ENCODE data around the gene ADIPOR2.
A peak's percentile ranks its signal among the peaks of the same experiment; 100 is the strongest.

ADIPOR2 gene

GRCh38 chr12:1822699-1823098, 131.8 kb downstream of the ADIPOR2 start:
- no peak overlapping the region for H4K8ac ChIP-seq (ENCODE audit: low read length)
- H4K91ac ChIP-seq (ENCODE audit: low read length): no peak overlapping the region
- H2AK5ac ChIP-seq (ENCODE audit: low read length, severe bottlenecking): no peak overlapping the region
- H2AFZ ChIP-seq (ENCODE audit: low read depth, low read length): no peak overlapping the region
- H3K27ac ChIP-seq (ENCODE audit: low read length, poor library complexity, severe bottlenecking): no peak overlapping the region
- no peak overlapping the region for H3K14ac ChIP-seq (ENCODE audit: low read length in 2 of 2)
- no peak overlapping the region for H2BK120ac ChIP-seq (ENCODE audit: low read depth, low read length)
- no peaks in the 10 kb centered on the region for H3K9me3 ChIP-seq (ENCODE audit: control insufficient read depth, low read length)
- H3K9ac ChIP-seq (ENCODE audit: low read length): no peak overlapping the region
- H3K4me2 ChIP-seq (ENCODE audit: low read length, poor library complexity, severe bottlenecking): no peak overlapping the region
- DNase-seq: no peak
- H3K4me3 ChIP-seq (ENCODE audit: insufficient read depth in 1 of 2, low read depth in 1 of 2, low read length in 2 of 2): no peak overlapping the region
- H3K36me3 ChIP-seq (ENCODE audit: control insufficient read depth in 1 of 2, insufficient read depth in 2 of 2, low read depth in 1 of 2, low read length in 2 of 2): no peaks in the 10 kb centered on the region
- peak overlapping the region; percentile 12 for H2BK15ac ChIP-seq (ENCODE audit: low read depth, poor library complexity, severe bottlenecking)
- H3K27me3 ChIP-seq (ENCODE audit: control insufficient read depth in 1 of 2, insufficient read depth in 1 of 2, low read length in 2 of 2): peaks cover 66 to 81% of the 10 kb centered on the region in 2 experiments
- peaks cover 4% of the 10 kb centered on the region for H3K4me1 ChIP-seq (ENCODE audit: control insufficient read depth, insufficient read depth, low read depth, low read length)
- no peak overlapping the region for H2BK12ac ChIP-seq (ENCODE audit: low read length in 2 of 2)
- no peaks in the 10 kb centered on the region for H3K79me1 ChIP-seq (replicated peaks; ENCODE audit: low read length, poor library complexity, severe bottlenecking)
- H3K18ac ChIP-seq (ENCODE audit: low read depth in 1 of 2, low read length in 2 of 2): no peak overlapping the region
- 81% methylated on average over 11 of the region's 11 CpGs for WGBS
- no peak overlapping the region for H3K4ac ChIP-seq (ENCODE audit: low read depth in 1 of 2, low read length in 2 of 2)
- H3K23ac ChIP-seq (ENCODE audit: low read length in 2 of 2): no peak overlapping the region
- H2BK5ac ChIP-seq (ENCODE audit: low read depth, low read length, poor library complexity, severe bottlenecking): no peak overlapping the region

- H3K14ac ChIP-seq (ENCODE audit: low read length in 2 of 2): no peak overlapping the region
- no peak overlapping the region for H3K9ac ChIP-seq (ENCODE audit: low read length)
- DNase-seq: no peak
- no peak overlapping the region for H3K27ac ChIP-seq (ENCODE audit: low read length, poor library complexity, severe bottlenecking)
- 87% methylated on average over 10 of the region's 10 CpGs for WGBS
- H4K91ac ChIP-seq (ENCODE audit: low read length): no peak overlapping the region
- H3K4ac ChIP-seq (ENCODE audit: low read depth in 1 of 2, low read length in 2 of 2): no peak overlapping the region
- no peaks in the 10 kb centered on the region for H3K9me3 ChIP-seq (ENCODE audit: control insufficient read depth, low read length)
- no peak overlapping the region for H2BK120ac ChIP-seq (ENCODE audit: low read depth, low read length)
- no peak overlapping the region for H2BK15ac ChIP-seq (ENCODE audit: low read depth, poor library complexity, severe bottlenecking)
- no peak overlapping the region for H3K4me2 ChIP-seq (ENCODE audit: low read length, poor library complexity, severe bottlenecking)
- no peak overlapping the region for H3K4me3 ChIP-seq (ENCODE audit: insufficient read depth in 1 of 2, low read depth in 1 of 2, low read length in 2 of 2)
- peaks cover 66 to 81% of the 10 kb centered on the region in 2 experiments for H3K27me3 ChIP-seq (ENCODE audit: control insufficient read depth in 1 of 2, insufficient read depth in 1 of 2, low read length in 2 of 2)
- no peak overlapping the region for H3K23ac ChIP-seq (ENCODE audit: low read length in 2 of 2)
- no peak overlapping the region for H2AFZ ChIP-seq (ENCODE audit: low read depth, low read length)
- no peaks in the 10 kb centered on the region for H3K36me3 ChIP-seq (ENCODE audit: control insufficient read depth in 1 of 2, insufficient read depth in 2 of 2, low read depth in 1 of 2, low read length in 2 of 2)
- no peak overlapping the region for H2AK5ac ChIP-seq (ENCODE audit: low read length, severe bottlenecking)
- H4K8ac ChIP-seq (ENCODE audit: low read length): no peak overlapping the region
- no peak overlapping the region for H3K18ac ChIP-seq (ENCODE audit: low read depth in 1 of 2, low read length in 2 of 2)
- H3K79me1 ChIP-seq (replicated peaks; ENCODE audit: low read length, poor library complexity, severe bottlenecking): no peaks in the 10 kb centered on the region
- no peak overlapping the region for H2BK12ac ChIP-seq (ENCODE audit: low read length in 2 of 2)
- no peak overlapping the region for H2BK5ac ChIP-seq (ENCODE audit: low read depth, low read length, poor library complexity, severe bottlenecking)
- H3K4me1 ChIP-seq (ENCODE audit: control insufficient read depth, insufficient read depth, low read depth, low read length): peaks cover 4% of the 10 kb centered on the region
Measured at GRCh38 chr12:1823237-1823636, 132.4 kb downstream of the ADIPOR2 start.

GRCh38 chr12:1825382-1826102, 134.7 kb downstream of the ADIPOR2 start:
- H3K4me2 ChIP-seq (ENCODE audit: low read length, poor library complexity, severe bottlenecking): no peak overlapping the region
- H3K36me3 ChIP-seq (ENCODE audit: control insufficient read depth in 1 of 2, insufficient read depth in 2 of 2, low read depth in 1 of 2, low read length in 2 of 2): no peaks in the 10 kb centered on the region
- no peak overlapping the region for H2BK12ac ChIP-seq (ENCODE audit: low read length in 2 of 2)
- H4K91ac ChIP-seq (ENCODE audit: low read length): no peak overlapping the region
- H3K23ac ChIP-seq (ENCODE audit: low read length in 2 of 2): no peak overlapping the region
- no peaks in the 10 kb centered on the region for H3K9me3 ChIP-seq (ENCODE audit: control insufficient read depth, low read length)
- no peak overlapping the region for H3K18ac ChIP-seq (ENCODE audit: low read depth in 1 of 2, low read length in 2 of 2)
- H2BK120ac ChIP-seq (ENCODE audit: low read depth, low read length): no peak overlapping the region
- no peak for DNase-seq
- H3K14ac ChIP-seq (ENCODE audit: low read length in 2 of 2): peak overlapping the region in 1 of 2 experiments; percentile 18
- H4K8ac ChIP-seq (ENCODE audit: low read length): no peak overlapping the region
- no peak overlapping the region for H3K4me3 ChIP-seq (ENCODE audit: insufficient read depth in 1 of 2, low read depth in 1 of 2, low read length in 2 of 2)
- H3K9ac ChIP-seq (ENCODE audit: low read length): no peak overlapping the region
- H2BK15ac ChIP-seq (ENCODE audit: low read depth, poor library complexity, severe bottlenecking): no peak overlapping the region
- no peak overlapping the region for H2AK5ac ChIP-seq (ENCODE audit: low read length, severe bottlenecking)
- no peak overlapping the region for H3K4ac ChIP-seq (ENCODE audit: low read depth in 1 of 2, low read length in 2 of 2)
- peaks cover 69 to 84% of the 10 kb centered on the region in 2 experiments for H3K27me3 ChIP-seq (ENCODE audit: control insufficient read depth in 1 of 2, insufficient read depth in 1 of 2, low read length in 2 of 2)
- H3K4me1 ChIP-seq (ENCODE audit: control insufficient read depth, insufficient read depth, low read depth, low read length): peaks cover 4% of the 10 kb centered on the region
- H3K79me1 ChIP-seq (replicated peaks; ENCODE audit: low read length, poor library complexity, severe bottlenecking): no peaks in the 10 kb centered on the region
- H3K27ac ChIP-seq (ENCODE audit: low read length, poor library complexity, severe bottlenecking): no peak overlapping the region
- WGBS: 77% methylated on average over 14 of the region's 14 CpGs
- H2AFZ ChIP-seq (ENCODE audit: low read depth, low read length): no peak overlapping the region
- no peak overlapping the region for H2BK5ac ChIP-seq (ENCODE audit: low read depth, low read length, poor library complexity, severe bottlenecking)

- Histone ChIP-seq H3K14ac (ENCODE audit: low read length in 2 of 2) (no peak overlapping the region), H2BK15ac (ENCODE audit: low read depth, poor library complexity, severe bottlenecking) (no peak overlapping the region), H3K4me2 (ENCODE audit: low read length, poor library complexity, severe bottlenecking) (no peak overlapping the region), H3K36me3 (ENCODE audit: control insufficient read depth in 1 of 2, insufficient read depth in 2 of 2, low read depth in 1 of 2, low read length in 2 of 2) (no peaks in the 10 kb centered on the region), H4K8ac (ENCODE audit: low read length) (no peak overlapping the region), H4K91ac (ENCODE audit: low read length) (no peak overlapping the region), H3K4ac (ENCODE audit: low read depth in 1 of 2, low read length in 2 of 2) (no peak overlapping the region), H2BK12ac (ENCODE audit: low read length in 2 of 2) (no peak overlapping the region), H3K9me3 (ENCODE audit: control insufficient read depth, low read length) (no peaks in the 10 kb centered on the region), H2BK120ac (ENCODE audit: low read depth, low read length) (no peak overlapping the region), H3K9ac (ENCODE audit: low read length) (no peak overlapping the region), H3K27ac (ENCODE audit: low read length, poor library complexity, severe bottlenecking) (no peak overlapping the region), H3K23ac (ENCODE audit: low read length in 2 of 2) (no peak overlapping the region), H2AFZ (ENCODE audit: low read depth, low read length) (no peak overlapping the region), H3K4me3 (ENCODE audit: insufficient read depth in 1 of 2, low read depth in 1 of 2, low read length in 2 of 2) (no peak overlapping the region), H3K79me1 (replicated peaks; ENCODE audit: low read length, poor library complexity, severe bottlenecking) (no peaks in the 10 kb centered on the region), H2AK5ac (ENCODE audit: low read length, severe bottlenecking) (no peak overlapping the region), H2BK5ac (ENCODE audit: low read depth, low read length, poor library complexity, severe bottlenecking) (no peak overlapping the region), H3K18ac (ENCODE audit: low read depth in 1 of 2, low read length in 2 of 2) (no peak overlapping the region), H3K27me3 (ENCODE audit: control insufficient read depth in 1 of 2, insufficient read depth in 1 of 2, low read length in 2 of 2) (peaks cover 69 to 84% of the 10 kb centered on the region in 2 experiments), H3K4me1 (ENCODE audit: control insufficient read depth, insufficient read depth, low read depth, low read length) (peaks cover 7% of the 10 kb centered on the region)
- DNase-seq: no peak
- WGBS: 85% methylated on average over 14 of the region's 15 CpGs
Measured at GRCh38 chr12:1826401-1826800, 135.5 kb downstream of the ADIPOR2 start.

Measured in mesenchymal stem cell (in vitro differentiated cells and primary cell).